NCI-H446 treated with DMSO at 0.1 percent for 48 hours (cell line): ENCODE results near the gene ITPA.
A peak's percentile ranks its signal among the peaks of the same experiment; 100 is the strongest.
"Not testable (repeated sequence)": the region's sequence is repeated elsewhere in the genome, so short reads cannot be mapped to it uniquely, and the experiment has no call there.

Experiments
- DNase-seq: peaks from one replicate; lab custom pipeline; 2025; lab: John Stamatoyannopoulos, UW

ITPA gene

DNA sequence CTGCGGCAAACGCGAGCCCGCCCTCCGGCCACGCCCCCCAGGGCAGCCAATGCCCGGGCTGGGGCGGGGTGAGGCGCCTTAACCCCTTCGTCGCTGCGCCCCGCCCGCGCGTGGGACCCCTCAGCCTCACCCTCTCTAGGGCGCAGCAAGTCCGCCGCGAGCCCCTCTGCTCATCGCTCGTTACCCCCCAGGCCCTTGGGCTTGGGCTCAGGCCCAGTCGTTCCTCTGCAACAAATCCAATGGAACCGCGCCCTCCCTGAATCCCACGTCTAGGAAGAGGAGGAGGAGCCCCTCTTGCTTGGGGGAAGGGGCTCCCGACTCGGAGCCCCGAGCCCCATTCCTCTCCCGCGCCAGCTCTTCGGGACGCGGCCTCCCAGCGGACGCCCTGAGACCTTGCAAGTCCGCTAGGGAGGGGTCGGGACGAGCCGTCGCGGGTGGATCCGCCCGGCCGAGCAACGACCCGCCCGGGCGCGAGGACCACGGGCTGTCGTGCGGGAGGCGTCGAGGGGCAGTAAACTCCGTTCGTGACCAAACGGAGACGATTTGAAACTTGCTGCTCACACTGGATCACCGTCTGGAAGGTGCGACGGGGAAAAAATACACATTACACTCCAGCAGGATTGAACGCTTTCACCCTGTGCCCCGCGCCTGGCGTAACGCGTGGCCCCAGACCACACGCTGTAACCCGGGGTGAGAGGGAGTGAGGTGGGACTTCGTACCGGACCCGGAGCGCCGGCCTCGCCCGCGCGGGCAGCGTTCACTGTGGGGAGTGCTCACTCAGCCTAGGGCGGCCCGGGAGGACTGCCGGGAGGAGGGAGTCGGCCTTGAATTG lies 35.5 kb upstream of the ITPA start:
- DNase-seq: no peak

DNA sequence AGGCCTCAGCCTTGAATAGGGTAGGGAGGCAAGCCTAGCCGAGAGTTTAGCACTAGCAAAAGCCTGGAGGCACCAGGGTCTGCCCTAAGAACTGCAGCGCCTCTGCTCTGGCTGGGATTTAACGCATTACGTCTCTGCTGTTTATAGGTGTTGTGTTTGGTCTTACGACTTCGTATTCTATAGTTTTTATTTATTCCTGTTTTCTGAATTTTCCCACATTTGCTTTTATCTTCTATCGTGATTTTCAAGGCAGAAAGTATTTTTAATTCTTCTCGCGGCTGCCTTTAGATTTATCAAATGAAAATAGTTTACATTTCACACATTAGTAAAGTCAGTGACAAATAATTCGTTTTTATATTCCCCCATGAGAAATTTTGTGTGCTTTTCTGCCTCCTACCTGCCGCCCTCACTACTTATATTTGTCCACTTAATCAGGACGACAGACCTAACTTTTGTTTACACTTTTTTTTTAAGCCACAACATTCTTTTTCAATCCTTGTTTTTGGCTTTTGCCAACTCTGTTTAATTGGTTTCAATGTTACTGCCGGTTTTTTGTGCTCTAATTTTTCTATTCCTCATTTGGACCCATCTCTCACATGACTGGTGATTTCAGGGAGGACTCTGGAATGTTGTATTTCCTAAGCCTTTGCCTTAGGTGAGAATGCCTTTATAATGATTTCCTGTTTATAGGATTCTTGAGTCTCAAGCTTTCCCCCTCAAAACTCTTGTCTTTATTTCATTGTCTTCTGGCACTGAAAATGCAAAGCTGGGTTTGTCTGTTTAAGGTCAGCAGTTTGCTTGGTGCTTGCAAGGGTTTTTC lies 34.6 kb upstream of the ITPA start:
- DNase-seq: peak; percentile 7

DNA sequence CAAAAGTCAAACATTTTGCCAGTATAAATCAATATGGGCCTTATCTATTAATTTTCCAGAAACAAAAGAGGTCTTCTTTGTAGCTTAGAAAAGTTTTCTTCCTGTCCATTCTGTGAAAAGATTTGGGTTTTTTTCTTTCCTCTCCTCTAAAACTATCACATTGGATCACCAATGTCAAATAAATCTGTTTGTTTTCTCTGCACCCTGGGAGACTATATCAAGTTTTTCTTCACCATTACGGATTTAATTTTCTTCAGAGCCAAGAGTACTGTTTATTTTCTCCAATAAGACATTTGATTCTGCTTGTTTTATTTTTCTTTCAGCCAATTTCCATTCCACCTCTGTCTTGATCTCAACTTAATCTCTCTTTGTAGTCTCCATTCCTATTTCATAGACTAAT lies 34.0 kb upstream of the ITPA start:
- DNase-seq: no peak

DNA sequence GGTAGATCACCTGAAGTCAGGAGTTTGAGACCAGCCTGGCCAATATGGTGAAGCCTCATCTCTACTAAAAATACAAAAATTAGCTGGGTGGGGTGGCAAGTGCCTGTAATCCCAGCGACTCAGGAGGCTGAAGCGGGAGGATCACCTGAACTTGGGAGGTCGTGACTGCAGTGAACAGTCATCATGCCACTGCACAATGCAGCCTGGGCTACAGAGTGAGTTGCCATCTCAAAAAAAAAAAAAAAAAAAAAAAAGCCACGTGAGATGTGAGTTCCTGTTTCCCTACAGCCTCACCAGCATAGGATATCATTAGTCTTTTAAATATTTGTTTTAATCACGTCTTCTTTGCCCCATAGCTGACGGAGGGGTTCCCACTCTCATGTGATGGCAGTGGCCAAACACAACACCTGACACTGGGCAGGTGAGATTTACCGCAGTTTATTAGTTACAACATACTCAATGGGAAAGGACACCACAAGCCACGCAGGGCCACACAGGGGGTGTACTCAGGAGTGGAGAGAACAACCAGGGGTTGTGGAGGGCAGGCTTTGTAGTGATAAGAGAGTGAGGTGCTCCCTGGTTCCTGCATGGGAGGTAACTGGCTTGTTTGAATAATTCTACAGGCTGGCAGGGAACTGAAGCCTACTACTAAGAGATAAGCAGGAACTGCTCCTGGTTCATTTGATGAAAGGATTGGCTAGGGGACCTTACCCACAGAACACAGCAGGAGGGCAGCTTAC lies 31.4 kb upstream of the ITPA start:
- DNase-seq: no peak

DNA sequence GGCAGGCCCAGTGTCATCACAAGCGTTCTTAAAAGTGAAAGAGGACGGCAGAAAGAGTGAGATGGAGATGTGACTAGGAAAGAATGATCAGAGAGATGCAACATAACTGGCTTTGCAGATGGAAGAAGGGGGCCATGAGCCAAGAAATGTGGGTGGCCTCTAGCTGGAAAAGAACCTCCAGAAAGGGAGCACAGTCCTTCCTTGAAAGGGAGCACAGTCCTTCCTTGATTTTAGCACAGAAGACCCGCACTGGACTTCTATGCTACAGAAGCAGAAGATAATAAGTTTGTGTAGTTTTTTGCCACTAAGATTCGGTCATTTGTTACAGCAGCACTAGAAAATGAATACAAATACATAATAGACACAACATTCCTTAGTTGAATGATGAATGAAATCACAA lies 29.0 kb upstream of the ITPA start:
- no peak for DNase-seq

DNA sequence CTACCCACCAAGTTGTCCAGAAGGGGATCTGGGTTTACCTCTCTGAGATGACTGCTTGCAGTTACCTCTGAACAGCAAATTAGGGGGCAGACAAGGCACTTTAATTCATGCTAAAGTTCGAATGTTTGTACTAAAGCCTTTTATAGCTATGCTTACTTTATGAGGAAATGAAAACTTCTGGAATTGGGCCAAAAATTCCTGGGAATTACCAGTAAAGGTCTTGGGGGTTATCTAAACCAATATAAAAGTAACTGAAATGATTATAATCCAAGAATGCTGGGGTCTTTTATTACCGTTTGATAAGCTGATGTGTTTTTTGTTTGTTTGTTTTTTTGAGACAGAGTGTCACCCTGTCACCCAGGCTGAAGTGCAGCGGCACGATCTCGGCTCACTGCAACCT lies 28.0 kb upstream of the ITPA start:
- DNase-seq: no peak

DNA sequence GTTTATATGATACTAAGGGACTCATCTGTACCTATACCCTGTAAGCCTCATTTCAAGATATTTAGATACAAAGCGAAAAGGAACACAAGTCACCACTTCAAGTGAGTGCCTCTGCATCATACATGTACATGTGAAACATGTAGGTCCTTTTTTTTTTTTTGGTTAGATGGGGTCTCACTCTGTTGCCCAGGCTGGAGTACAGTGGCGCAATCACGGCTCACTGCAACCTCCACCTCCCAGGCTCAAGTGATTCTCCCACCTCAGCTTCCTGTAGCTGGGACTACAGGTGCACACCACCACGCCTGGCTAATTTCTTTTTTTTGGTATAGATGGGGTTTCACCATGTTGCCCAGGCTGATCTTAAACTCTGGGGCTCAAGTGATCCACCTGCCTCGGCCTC lies 26.9 kb upstream of the ITPA start:
- DNase-seq: not testable (repeated sequence)

DNA sequence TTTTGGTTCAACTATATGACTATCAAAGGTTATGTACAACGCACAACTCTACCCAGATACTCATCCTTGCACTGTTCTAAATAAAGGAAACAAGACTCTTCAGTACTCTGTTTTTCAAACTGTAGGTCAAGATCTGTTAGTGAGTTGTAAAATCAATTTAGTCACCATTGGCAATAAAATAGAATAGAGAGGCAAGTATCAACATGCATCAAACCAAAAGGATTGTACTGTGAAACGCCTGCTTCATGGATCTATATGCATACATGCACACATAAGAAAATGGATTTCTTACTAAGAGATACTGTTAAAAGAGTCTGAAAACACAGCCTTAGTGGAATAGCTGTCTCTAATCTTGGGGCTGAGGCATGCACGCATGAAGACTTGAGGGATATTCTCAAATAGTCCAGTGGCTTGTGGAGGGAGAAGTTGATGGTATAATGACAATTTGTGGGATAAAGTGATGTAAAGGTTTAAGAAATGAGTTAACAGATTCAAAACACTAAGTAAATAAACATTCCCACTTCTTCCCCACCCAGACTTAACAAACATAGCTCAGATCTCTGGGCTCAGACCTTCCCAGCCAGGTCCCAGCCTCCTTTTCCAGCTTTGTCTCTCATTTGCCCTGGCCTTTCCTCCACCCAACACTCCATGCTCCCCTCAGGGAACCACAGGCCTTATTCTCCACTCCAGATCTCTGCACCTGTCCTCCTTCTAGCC lies 25.2 kb upstream of the ITPA start:
- DNase-seq: no peak

DNA sequence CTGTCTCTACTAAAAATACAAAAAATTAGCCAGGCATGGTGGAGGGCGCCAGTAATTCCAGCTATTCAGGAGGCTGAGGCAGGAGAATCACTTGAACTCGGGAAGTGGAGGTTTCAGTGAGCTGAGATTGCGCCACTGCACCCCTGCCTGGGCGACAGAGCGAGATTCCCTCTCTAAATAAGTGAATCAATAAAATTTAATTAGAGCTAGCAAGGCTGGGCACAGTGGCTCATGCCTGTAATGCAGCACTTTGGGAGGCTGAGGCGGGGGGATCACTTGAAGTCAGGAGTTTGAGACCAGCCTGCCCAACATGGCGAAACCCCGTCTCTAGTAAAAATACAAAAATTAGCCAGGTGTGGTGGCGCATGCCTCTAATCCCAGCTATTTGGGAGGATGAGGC lies 21.4 kb upstream of the ITPA start:
- not testable (repeated sequence) for DNase-seq

DNA sequence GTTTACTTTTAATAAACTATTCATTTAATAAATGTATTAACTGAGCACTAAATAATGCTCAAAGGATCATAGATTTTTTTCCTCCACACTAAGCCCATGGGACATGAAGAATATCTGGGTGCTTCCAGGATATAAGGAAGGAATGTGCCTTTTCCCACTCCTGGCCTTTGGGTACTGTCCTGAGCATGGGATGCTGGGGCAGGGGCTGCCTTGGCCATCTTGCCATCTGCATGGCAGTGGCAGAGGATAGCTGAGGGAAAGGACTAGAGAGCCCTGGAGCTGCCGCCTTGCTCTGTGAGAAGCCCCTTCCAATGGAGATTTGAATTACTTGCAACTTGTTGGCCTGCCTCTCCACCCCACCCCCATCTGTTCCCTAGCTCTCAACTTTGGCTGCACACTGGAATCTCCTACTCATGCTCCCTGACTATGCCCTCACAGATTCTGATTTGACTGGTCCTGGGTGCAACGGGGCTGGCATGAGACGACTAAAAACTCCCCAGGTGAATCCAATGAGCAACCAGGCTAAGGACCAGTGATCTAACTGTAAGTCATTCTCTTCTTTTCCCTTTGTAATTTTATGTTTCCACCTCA lies 20.4 kb upstream of the ITPA start:
- DNase-seq: no peak

DNA sequence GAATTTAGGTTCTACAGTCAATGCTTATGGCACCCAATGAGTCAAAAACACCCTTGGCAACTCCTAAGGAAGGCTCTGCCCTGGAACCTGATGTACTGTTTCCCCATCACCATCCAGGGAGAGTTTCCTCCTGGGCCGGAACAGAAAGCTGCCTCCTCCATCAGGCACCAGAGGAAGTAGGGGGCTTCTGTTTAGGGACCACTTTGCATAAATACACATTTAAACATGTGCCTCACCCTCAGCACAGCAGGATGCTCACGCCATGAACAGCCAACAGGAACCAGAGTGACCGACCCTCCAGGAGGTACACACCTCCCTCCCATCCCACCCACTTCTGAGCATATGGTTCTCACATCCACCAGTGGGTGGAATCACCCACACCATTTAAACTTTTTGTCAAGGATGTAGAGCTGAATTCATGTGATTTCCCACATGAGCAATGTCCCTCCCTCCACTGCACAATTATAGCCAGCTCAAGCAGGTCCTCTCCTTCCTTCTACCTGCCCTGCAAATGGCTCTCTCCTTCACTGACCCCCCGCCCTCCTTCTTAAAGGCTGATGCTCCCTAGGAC lies 19.7 kb upstream of the ITPA start:
- no peak for DNase-seq

DNA sequence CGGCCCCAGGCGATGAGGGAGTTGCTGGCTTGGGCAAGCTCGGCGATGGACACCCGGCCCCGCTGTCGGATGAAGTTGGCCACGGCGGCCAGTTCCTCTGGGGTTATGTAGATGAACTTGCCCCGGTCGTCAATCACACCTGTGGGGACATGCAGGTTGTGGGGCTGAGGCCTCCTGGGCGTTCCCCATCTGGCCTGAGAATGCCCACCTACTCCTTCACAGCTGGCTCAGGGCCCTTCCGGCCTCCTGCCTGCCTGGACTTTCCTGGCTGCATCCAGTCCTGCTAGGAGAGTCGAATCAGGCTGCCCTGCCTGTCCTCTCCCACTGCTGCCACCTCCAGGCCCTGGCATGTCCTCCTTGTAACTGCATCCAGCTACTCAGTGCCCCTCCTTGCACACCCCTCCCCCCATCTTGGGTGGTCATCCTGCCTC lies 18.6 kb upstream of the ITPA start:
- DNase-seq: no peak

DNA sequence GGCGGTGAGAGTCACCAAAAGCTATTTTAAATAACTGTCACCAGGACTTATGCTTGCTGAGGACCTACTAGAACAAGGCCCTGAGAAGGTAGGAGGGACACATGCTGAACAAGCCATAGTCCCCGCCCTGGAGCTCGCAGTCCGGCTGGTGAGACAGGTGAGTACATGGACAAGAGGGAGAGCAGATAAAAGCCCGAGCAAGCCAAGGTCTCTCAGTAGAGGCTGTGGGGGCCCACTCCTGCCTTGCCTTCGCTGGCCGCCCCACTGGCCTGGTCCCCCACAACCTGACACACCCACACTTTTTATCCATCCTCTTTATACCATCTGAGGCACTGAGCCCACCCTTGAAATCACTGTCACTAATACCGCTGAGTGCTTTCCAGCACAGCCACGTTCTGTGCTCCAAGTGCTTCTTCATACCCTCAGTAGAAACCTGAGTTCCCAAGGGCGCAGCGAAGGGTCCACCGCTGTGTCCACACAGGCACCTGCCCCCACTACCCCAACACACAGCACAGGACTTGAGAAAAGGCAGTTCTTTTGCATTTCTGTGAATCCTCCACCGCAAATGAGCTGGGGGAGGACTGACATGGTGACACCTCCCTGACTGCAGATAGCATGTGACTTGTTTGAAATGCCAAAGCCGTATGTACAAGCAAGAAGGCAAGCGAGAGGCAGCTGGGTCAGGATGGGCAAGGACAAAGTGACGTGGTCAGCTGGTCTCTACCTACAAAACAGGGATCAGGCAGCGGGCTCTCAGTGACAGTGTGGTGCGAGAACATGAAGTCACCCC lies 16.9 kb upstream of the ITPA start:
- DNase-seq: no peak

DNA sequence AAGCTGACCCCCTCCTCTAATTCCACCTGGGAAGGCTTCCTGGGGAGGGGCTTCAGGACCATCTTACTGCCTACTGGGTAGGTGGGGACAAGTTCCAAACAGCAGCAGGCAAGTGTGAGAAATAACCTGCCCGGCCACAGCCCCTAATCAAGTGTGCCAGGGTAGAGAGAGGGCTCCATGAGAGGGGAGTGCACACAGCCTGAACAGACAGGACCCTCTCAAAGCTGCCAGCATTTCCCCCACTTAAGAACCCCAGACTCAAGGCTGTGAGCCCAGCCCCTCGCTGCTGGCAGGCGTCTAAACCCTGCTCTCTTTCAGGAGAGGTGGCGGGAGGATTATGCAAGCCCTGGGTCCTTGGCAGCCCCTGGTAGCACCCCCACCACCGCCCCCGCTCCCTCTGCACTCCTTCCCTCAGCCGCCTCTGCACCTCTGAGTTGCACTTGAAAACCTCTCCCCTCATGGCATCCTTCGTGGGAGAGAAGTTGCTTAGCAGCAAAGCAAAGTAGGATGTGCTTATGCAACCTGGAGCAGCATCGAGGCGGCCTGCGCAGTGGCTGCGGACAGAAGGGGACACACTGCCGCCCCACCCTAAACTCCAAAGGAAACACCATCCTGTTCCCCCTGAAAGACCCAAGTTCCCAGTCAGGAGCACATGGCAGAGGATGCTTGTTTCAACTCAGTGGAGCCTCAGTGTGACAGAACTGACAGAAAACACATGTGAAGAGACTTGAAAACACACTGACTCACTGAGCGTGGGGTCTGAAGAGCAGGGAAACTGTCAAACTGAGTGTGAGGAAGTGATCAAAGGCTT lies 15.3 kb upstream of the ITPA start:
- no peak for DNase-seq

DNA sequence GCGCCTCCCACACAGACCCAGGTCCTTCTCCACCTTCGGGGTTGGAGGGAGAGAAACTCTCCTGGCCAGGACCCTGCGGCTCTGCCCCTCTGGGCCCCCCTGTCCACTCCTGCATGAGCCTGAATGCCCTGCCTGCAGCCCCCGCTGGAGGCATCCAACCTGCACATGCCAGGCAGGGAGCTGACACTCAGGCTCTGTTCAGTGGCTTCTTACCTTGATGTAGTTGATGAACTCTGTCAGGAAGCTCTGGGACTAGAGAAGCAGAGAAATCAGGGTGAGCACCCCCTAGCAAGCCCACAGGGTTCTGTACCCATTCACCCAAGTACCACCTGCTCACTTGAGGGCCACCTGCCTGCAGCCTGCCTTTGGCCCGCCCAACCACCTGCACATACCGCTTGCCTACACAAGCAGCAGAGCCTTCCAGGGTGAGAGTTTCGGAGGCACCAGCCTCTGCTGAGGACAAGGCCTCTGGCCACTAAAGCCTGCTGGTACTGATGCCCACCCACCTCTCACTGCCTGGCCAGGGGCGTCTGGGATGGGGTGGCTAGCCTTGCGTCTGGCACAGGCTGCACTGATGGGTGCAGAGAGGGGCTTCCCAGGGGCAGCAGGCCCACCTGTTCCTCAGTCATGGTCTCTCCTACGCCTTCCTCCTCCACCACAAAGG lies 14.5 kb upstream of the ITPA start:
- DNase-seq: no peak

DNA sequence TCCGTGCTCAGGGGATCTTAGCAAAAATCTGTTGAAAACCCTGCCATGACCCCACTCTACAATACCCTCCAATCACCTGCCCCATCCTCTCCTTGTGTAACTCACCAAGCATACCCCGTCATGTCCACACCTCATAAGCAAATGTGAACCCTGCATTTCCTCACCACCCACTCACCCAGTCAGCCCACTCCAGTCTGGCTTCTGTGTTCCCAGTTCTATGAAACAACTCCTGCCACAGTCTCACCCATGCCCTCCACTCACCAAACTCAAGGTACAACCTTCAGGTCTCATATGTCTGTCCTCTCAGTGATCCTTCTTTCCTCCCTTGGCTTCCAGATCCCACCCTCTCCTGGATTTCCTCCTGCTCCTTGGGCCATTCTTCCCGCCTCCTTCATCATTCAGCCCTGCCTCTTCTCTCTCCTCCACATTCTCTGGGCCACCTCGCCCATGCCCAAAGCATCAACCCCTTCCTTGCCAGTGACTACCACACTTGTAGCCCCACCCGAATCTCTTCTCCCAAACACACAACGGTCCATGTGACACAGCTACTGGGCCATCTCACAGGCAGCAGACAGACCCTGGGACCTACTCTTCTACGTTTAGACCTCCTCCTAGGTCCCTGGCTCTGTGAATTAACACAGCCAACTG lies 13.6 kb upstream of the ITPA start:
- DNase-seq: no peak

DNA sequence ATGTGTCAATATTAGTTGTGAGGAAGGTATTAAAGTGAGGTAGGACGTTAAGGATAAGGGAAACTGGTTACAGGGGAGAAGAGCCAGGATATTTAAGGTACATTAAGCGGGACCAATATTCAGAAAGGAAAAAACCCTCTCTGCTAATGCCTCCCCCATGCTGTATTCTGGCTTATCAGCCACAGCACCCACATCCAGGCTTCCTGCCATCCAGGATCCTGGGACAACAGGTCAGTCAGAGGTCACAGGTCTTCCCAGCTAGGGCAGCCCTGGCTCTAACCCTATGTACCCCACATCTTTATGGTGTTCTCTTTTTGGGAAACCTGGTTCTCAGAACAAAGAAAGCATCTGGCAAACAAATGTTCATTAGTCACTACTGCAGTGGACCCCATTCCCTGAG lies 10.1 kb upstream of the ITPA start:
- DNase-seq: no peak

DNA sequence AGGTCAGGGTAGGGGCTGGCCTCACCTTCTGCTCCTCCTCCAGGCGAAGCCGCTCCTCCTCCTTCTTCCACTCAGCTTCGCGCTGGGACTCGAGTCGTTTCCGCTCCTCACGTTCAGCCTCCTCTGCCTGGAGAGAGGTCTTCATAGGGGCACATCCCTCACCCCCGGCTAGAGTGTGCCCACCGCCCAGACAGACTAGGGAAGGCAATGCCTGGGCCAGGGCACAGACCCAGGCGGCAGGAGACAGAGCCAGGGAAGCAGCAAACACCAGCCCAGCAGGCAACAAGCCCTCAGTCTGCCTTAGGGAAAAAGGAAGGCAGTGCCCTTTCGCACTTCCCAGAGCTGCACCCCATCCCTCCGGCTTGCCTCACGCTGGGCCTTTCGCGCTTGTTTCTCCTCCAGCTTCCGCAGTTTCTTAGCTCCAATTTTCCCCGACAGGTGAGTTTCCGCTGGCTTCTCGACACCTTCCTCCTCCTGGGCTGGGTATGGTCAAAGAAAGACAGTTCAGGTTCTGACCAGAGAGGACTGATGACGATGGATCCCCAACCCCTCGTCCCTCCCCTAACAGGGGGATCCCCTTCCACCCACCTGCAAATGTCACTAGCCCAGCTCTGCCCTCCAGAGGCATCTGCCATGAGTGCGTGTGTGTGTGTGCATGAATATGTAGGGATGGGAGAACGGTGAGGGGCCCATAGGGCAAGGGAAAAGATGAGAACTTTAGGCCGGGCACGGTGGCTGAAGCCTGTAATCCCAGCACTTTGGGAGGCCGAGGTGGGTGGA lies 9.1 kb upstream of the ITPA start:
- no peak for DNase-seq
